ENCODE data around the gene SH3RF3.

- no peak for TF ChIP-seq POLR2AphosphoS5 (IDR thresholded peaks at IDR 0.05; ENCODE audit: low read depth, low read length)
- TF ChIP-seq TAF1 (IDR thresholded peaks at IDR 0.05; ENCODE audit: borderline replicate concordance, insufficient read depth, low read length) = no peak
Measured at GRCh38 chr2:109294523-109294922, 165.5 kb downstream of the SH3RF3 start.
